OCI-LY7 (cell line): ENCODE results near the gene EMILIN1. TPM values are rescaled to one million over a fixed set of nuclear protein-coding genes. Genes with fewer than 3 reads are reported as not detected.

Experiments
- BruUV-seq: library from RNA; stranded (reverse); fragments of 400-500 nt; replicated peaks from 2 replicates; lab custom pipeline; 2021; lab: Mats Ljungman, UMichigan
- CTCF ChIA-PET: fragments of 300-600 bp; sonication (Branson Sonifier 250); formaldehyde crosslinking; loops from one replicate; lab custom pipeline; 2022; ENCODE audit warnings: antibody characterized with exemption; ENCODE audit not compliant: unreplicated experiment; lab: Charles Lee
- POLR2A ChIA-PET: fragments of 300-600 bp; sonication (Branson Sonifier 250); formaldehyde crosslinking; loops from one replicate; lab custom pipeline; 2022; ENCODE audit warnings: antibody characterized with exemption; lab: Charles Lee
- DNase-seq: peaks from one replicate; pipeline ENCODE4 v3.0.0-alpha.2; 2015; ENCODE audit warnings: low spot score
- H2AFZ ChIP-seq: fragments of 200-600 bp; sonication (generic), shearing (Covaris generic); 2 replicates; pipeline ENCODE4 v1.6.1; 2014; ENCODE audit warnings: mild to moderate bottlenecking, antibody characterized with exemption, low read length, moderate library complexity
- H3K27ac ChIP-seq: fragments of 200-600 bp; sonication (generic); 2 replicates; pipeline ENCODE4 v1.5.1; 2014; ENCODE audit warnings: mixed run types, low read depth, mild to moderate bottlenecking, moderate library complexity, low read length, inconsistent platforms; ENCODE audit not compliant: poor library complexity, severe bottlenecking
- H3K36me3 ChIP-seq: fragments of 200-600 bp; sonication (generic); 2 replicates; pipeline ENCODE4 v1.6.1; 2014; ENCODE audit warnings: mild to moderate bottlenecking, antibody characterized with exemption, low read length, moderate library complexity, mixed read lengths; ENCODE audit not compliant: insufficient read depth
- H3K4me1 ChIP-seq: fragments of 200-600 bp; sonication (generic); 2 replicates; pipeline ENCODE4 v1.5.1; 2014; ENCODE audit warnings: mild to moderate bottlenecking, low read length; ENCODE audit not compliant: insufficient read depth, poor library complexity, severe bottlenecking
- H3K4me2 ChIP-seq: fragments of 200-600 bp; sonication (generic); 2 replicates; pipeline ENCODE4 v1.6.1; 2014; ENCODE audit warnings: mild to moderate bottlenecking, low read length
- H3K4me3 ChIP-seq: fragments of 200-600 bp; sonication (generic); 2 replicates; pipeline ENCODE4 v1.5.1; 2014; ENCODE audit warnings: mild to moderate bottlenecking, low read depth, low read length; ENCODE audit not compliant: poor library complexity, severe bottlenecking
- H3K79me2 ChIP-seq: fragments of 200-600 bp; sonication (generic); 2 replicates; pipeline ENCODE4 v1.6.1; 2016; ENCODE audit warnings: low read depth, mild to moderate bottlenecking, low read length, moderate library complexity, mixed read lengths; ENCODE audit not compliant: insufficient read depth
- H3K9me2 ChIP-seq: fragments of 200-600 bp; sonication (generic); 2 replicates; pipeline ENCODE4 v1.6.1; 2016; ENCODE audit warnings: mild to moderate bottlenecking, low read length, mixed read lengths; ENCODE audit not compliant: insufficient read depth
- H3K9me3 ChIP-seq: fragments of 200-600 bp; sonication (generic); 2 replicates; pipeline ENCODE4 v1.6.1; 2014; ENCODE audit warnings: mild to moderate bottlenecking, mixed run types, low read length, mixed read lengths
- H4K20me1 ChIP-seq: fragments of 200-600 bp; sonication (generic); 2 replicates; pipeline ENCODE4 v1.6.1; 2014; ENCODE audit warnings: mild to moderate bottlenecking, antibody characterized with exemption, low read length, moderate library complexity, mixed read lengths; ENCODE audit not compliant: insufficient read depth
- EZH2phosphoT487 ChIP-seq: fragments of 200-600 bp; sonication (generic); IDR thresholded peaks from 2 replicates; pipeline ENCODE4 v1.6.1; 2018; ENCODE audit warnings: low read depth, borderline replicate concordance, mild to moderate bottlenecking, mixed run types, antibody characterized with exemption, low read length, moderate library complexity, mixed read lengths
- intact Hi-C: fragments of 100-400 bp; cut with micrococcal nuclease; formaldehyde crosslinking; loops from one replicate; pipeline ENCODE4 v1.10.0; 2022; ENCODE audit not compliant: unreplicated experiment
- total RNA-seq, 2 experiments: library from RNA; depleted of rRNA in 1 of 2; stranded (reverse); fragments of >200 nt in 1 of 2; shearing (Covaris generic) in 1 of 2; gene quantifications; 2 replicates each; pipeline ENCODE4 v1.2.3, GENCODE V29; 2014 to 2022
- TF ChIP-seq, protein P1 (sequence below): fragments of 200-600 bp; sonication (generic); conservative IDR thresholded peaks from 2 replicates; pipeline ENCODE4 v1.5.1; 2014; ENCODE audit warnings: mild to moderate bottlenecking, antibody characterized with exemption, low read length, moderate library complexity, mixed read lengths

EMILIN1 gene
- total RNA-seq, 2 experiments from 2014 or later, result 2.2 to 2.7 TPM

DNA sequence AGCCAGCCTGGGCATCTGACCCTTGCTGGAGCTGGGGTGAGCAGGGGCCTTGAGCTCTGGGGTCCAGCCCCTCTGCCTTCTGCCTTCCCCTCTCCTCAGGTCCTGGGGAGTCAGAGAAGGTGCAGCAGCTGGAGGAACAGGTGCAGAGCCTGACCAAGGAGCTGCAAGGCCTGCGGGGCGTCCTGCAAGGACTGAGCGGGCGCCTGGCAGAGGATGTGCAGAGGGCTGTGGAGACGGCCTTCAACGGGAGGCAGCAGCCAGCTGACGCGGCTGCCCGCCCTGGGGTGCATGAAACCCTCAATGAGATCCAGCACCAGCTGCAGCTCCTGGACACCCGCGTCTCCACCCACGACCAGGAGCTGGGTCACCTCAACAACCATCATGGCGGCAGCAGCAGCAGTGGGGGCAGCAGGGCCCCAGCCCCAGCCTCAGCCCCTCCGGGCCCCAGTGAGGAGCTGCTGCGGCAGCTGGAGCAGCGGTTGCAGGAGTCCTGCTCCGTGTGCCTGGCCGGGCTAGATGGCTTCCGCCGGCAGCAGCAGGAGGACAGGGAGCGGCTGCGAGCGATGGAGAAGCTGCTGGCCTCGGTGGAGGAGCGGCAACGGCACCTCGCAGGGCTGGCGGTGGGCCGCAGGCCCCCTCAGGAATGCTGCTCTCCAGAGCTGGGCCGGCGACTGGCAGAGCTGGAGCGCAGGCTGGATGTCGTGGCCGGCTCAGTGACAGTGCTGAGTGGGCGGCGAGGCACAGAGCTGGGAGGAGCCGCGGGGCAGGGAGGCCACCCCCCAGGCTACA, 3.8 kb downstream of the EMILIN1 start:
- intact Hi-C loops, result no loop called here
- Histone ChIP-seq H4K20me1 (no peaks in the 10 kb centered on the region), H3K27ac (peak overlapping the region; percentile 64), H3K36me3 (no peaks in the 10 kb centered on the region), H3K9me3 (no peaks in the 10 kb centered on the region), H2AFZ (no peak overlapping the region), H3K79me2 (no peaks in the 10 kb centered on the region), H3K4me3 (peak overlapping the region; percentile 44), H3K4me1 (peaks cover 47% of the 10 kb centered on the region), H3K9me2 (no peaks in the 10 kb centered on the region), H3K4me2 (peak overlapping the region; percentile 66)
- DNase-seq, result no peak
- CTCF ChIA-PET, result interaction anchor here (1.1 kb wide), 1 partner anchor 9 kb away, joined by 4 read pairs; no protein-coding TSS in a partner anchor
- no peak for TF ChIP-seq EZH2phosphoT487
- TF ChIP-seq, protein P1, sequence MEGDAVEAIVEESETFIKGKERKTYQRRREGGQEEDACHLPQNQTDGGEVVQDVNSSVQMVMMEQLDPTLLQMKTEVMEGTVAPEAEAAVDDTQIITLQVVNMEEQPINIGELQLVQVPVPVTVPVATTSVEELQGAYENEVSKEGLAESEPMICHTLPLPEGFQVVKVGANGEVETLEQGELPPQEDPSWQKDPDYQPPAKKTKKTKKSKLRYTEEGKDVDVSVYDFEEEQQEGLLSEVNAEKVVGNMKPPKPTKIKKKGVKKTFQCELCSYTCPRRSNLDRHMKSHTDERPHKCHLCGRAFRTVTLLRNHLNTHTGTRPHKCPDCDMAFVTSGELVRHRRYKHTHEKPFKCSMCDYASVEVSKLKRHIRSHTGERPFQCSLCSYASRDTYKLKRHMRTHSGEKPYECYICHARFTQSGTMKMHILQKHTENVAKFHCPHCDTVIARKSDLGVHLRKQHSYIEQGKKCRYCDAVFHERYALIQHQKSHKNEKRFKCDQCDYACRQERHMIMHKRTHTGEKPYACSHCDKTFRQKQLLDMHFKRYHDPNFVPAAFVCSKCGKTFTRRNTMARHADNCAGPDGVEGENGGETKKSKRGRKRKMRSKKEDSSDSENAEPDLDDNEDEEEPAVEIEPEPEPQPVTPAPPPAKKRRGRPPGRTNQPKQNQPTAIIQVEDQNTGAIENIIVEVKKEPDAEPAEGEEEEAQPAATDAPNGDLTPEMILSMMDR, result no peak
- POLR2A ChIA-PET, result interaction anchor here (0.8 to 1.8 kb wide), 4 partner anchors 9 to 88 kb away, joined by 3 to 4 read pairs (median 4); partner anchors contain the start of gene OST4
- no TSS peak for BruUV-seq

DNA sequence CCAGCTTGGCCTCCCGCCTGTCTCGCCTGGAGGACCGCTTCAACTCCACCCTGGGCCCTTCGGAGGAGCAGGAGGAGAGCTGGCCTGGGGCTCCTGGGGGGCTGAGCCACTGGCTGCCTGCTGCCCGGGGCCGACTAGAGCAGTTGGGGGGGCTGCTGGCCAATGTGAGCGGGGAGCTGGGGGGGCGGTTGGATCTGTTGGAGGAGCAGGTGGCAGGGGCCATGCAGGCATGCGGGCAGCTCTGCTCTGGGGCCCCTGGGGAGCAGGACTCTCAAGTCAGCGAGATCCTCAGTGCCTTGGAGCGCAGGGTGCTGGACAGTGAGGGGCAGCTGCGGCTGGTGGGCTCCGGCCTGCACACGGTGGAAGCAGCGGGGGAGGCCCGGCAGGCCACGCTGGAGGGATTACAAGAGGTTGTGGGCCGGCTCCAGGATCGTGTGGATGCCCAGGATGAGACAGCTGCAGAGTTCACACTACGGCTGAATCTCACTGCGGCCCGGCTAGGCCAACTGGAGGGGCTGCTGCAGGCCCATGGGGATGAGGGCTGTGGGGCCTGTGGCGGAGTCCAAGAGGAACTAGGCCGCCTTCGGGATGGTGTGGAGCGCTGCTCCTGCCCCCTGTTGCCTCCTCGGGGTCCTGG, 4.5 kb downstream of the EMILIN1 start:
- Histone ChIP-seq H3K4me3 (no peak overlapping the region), H2AFZ (no peak overlapping the region), H3K4me2 (no peak overlapping the region), H3K9me2 (no peaks in the 10 kb centered on the region), H3K9me3 (no peaks in the 10 kb centered on the region), H3K4me1 (peaks cover 47% of the 10 kb centered on the region), H3K79me2 (no peaks in the 10 kb centered on the region), H3K27ac (no peak overlapping the region), H3K36me3 (no peaks in the 10 kb centered on the region), H4K20me1 (no peaks in the 10 kb centered on the region)
- ChIA-PET CTCF (no interaction called here), POLR2A (interaction anchor here (0.8 to 1.8 kb wide), 3 partner anchors 12 to 43 kb away, joined by 3 to 4 read pairs (median 3); partner anchors contain the start of gene OST4)
- no TSS peak for BruUV-seq
- no peak for DNase-seq
- intact Hi-C loops, result no loop called here
- TF ChIP-seq, protein P1, result no peak
- no peak for TF ChIP-seq EZH2phosphoT487
